Tibial artery (tissue), 4 donors: ENCODE results near the gene EIF3F.

Experiments
- DNase-seq, 2 donors: peaks; one replicate each; pipeline ENCODE4 v3.0.0-alpha.2; 2019
- H3K27ac ChIP-seq, 2 donors: fragments of 200-600 bp; sonication (generic) in 1 of 2; 1 replicate in 1 of 2; 2 replicates in 1 of 2; pipeline ENCODE4 v1.5.1; 2018 to 2019; ENCODE audit warnings: mild to moderate bottlenecking in 1 of 2
- H3K27me3 ChIP-seq, 2 donors: fragments of 200-600 bp; sonication (generic) in 1 of 2; one replicate each; pipeline versions ENCODE4 v1.5.1 to v1.6.0; 2016 to 2019
- H3K36me3 ChIP-seq, 3 donors: fragments of 200-600 bp; sonication (generic) in 2 of 3; one replicate each; pipeline ENCODE4 v1.5.1; 2016 to 2019; ENCODE audit warnings: mild to moderate bottlenecking in 2 of 3
- H3K4me1 ChIP-seq, 4 donors: fragments of 200-600 bp; sonication (generic) in 2 of 4; 1 replicate in 3 of 4; 2 replicates in 1 of 4; pipeline ENCODE4 v1.5.1; 2016 to 2019
- H3K4me3 ChIP-seq, 2 donors: fragments of 200-600 bp; sonication (generic) in 1 of 2; 1 replicate in 1 of 2; 2 replicates in 1 of 2; pipeline ENCODE4 v1.5.1; 2018 to 2019; ENCODE audit warnings: mild to moderate bottlenecking in 2 of 2
- H3K9me3 ChIP-seq, 3 donors: fragments of 200-600 bp; sonication (generic) in 1 of 3; one replicate each; pipeline ENCODE4 v1.5.1; 2016 to 2019
- CTCF ChIP-seq, 2 experiments: fragments of 200-600 bp in 1 of 2; fragments of 450-650 bp in 1 of 2; IDR thresholded peaks; one replicate each; pipeline ENCODE4 v1.5.1; 2017 to 2019; ENCODE audit warnings: antibody characterized with exemption in 2 of 2, mild to moderate bottlenecking in 1 of 2, moderate library complexity in 1 of 2
- intact Hi-C: fragments of 100-400 bp; cut with DNase I; formaldehyde crosslinking; loops from one replicate; pipeline ENCODE4 v1.15.0; 2023; ENCODE audit warnings: low total_unique reads

EIF3F gene

GRCh38 chr11:7986768-7987559 lies at the start of gene EIF3F:
Gene EIF3F, plus strand, starts transcription at chr11:7987337. Its CDS starts 16 bp downstream, at chr11:7987353.
- Histone ChIP-seq H3K36me3 (peaks cover 6 to 16% (median 12%) of the 10 kb centered on the region in 3 donors), H3K27me3 (no peaks in the 10 kb centered on the region), H3K9me3 (no peaks in the 10 kb centered on the region), H3K4me3 (peak within 1 kb of the TSS; percentile 85 to 91), H3K4me1 (peaks cover 0 to 38% (median 22%) of the 10 kb centered on the region in 4 donors), H3K27ac (peak within 1 kb of the TSS; percentile 65 to 81)
- DNase-seq, result peak; percentile 94 to 95
- peak; percentile 80 to 89 for TF ChIP-seq CTCF (IDR thresholded peaks at IDR 0.05)
- intact Hi-C loops, result loop anchor here (5.0 kb wide), 1 partner anchor 85 kb away; no protein-coding TSS in a partner anchor

DNA sequence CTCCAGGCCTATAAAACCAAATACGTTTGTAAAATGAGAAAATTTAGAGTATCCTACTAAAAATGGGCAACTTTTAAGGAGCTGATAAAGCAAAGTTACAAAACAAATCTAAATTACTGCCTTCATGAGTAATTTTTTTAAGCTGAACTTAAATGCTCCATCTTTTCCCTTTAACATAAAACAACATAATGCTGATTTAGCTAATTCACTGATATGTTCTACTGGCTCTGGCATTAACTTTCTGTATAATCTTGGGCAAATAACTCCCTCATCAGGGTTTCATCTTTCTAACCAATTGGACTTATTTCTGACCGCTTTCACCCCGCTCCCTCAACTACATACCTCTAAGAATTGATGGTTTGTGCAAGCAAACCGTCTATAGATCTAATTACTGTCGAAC lies 46.0 kb upstream of the EIF3F start:
- Histone ChIP-seq H3K9me3 (peaks cover 0 to 28% (median 11%) of the 10 kb centered on the region in 3 donors), H3K36me3 (no peaks in the 10 kb centered on the region), H3K27ac (no peak overlapping the region), H3K4me3 (no peak overlapping the region), H3K27me3 (no peaks in the 10 kb centered on the region), H3K4me1 (no peaks in the 10 kb centered on the region)
- DNase-seq, result no peak
- intact Hi-C loops, result no loop called here
- TF ChIP-seq CTCF (IDR thresholded peaks at IDR 0.05), result no peak

DNA sequence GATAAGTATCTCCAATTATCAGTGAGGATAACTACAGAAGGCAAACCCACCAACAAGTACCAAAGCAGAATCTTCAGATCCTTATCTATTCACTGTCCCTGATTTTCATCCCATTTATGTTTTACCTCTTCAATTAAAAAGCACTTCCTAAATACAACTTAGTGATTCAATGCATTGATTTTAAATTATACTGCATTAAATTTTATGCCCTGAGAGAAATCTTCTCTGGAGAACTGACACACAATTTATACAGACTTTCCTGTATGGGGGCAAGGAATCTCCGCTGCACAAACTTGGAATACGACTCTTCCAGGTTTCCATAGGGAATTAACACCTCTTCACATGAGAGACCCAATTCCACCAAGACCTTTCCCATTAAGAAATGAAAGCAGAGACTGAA lies 45.5 kb upstream of the EIF3F start, which contains the start of gene OR10A3:
Gene OR10A3 (minus strand): TSS at position 101 of the 400 bp plus-strand sequence. CDS start 2,188 bp downstream, outside the sequence.
- Histone ChIP-seq H3K4me3 (no peak within 1 kb of the TSS), H3K27ac (no peak within 1 kb of the TSS), H3K9me3 (peaks cover 0 to 28% (median 11%) of the 10 kb centered on the region in 3 donors), H3K27me3 (no peaks in the 10 kb centered on the region), H3K4me1 (no peaks in the 10 kb centered on the region), H3K36me3 (no peaks in the 10 kb centered on the region)
- intact Hi-C loops, result no loop called here
- no peak for TF ChIP-seq CTCF (IDR thresholded peaks at IDR 0.05)
- no peak for DNase-seq

DNA sequence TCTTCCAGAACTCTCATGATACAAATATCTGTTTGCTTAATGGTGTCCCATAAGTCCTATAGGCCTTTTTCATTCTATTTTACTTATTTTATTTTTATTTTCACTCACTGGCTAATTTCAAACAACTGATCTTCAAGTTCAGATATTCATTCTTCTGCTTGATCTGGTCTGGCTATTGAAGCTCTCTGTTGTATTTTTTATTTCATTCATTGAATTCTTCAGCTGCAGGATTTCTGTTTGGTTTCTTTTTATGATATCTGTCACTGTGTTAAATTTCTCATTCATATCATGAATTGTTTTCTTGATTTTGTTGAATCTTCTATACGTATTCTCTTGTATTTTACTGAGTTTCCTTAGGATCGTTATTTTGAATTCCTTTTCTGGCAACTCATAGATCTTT lies 43.0 kb upstream of the EIF3F start:
- Histone ChIP-seq H3K4me1 (no peaks in the 10 kb centered on the region), H3K4me3 (no peak overlapping the region), H3K9me3 (peaks cover 0 to 28% (median 11%) of the 10 kb centered on the region in 3 donors), H3K27me3 (no peaks in the 10 kb centered on the region), H3K36me3 (no peaks in the 10 kb centered on the region), H3K27ac (no peak overlapping the region)
- intact Hi-C loops, result no loop called here
- TF ChIP-seq CTCF (IDR thresholded peaks at IDR 0.05), result no peak
- DNase-seq, result no peak

DNA sequence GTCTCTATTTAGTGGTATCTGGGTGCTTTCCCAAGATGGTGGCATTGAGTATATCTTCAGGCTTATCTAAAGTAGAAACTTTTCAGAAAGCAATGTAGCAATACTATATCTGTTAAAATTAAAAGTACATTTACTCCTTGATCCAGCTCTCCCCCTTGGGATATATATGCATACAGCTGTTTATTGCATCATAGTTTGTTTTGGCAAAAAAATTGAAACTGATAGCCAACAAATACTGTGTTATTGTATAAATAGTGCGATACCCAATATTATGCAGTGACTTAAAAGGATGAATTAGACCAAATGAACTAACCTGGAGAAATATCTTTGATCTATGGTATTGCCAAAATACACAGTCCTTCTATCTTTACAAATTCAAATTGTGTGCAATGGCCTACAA lies 37.2 kb upstream of the EIF3F start:
- Histone ChIP-seq H3K4me1 (no peaks in the 10 kb centered on the region), H3K36me3 (no peaks in the 10 kb centered on the region), H3K27me3 (no peaks in the 10 kb centered on the region), H3K27ac (no peak overlapping the region), H3K9me3 (peaks cover 0 to 9% (median 0%) of the 10 kb centered on the region in 3 donors), H3K4me3 (no peak overlapping the region)
- intact Hi-C loops, result no loop called here
- no peak for DNase-seq
- no peak for TF ChIP-seq CTCF (IDR thresholded peaks at IDR 0.05)
